ENCODE results near the gene RANGRF. TPM values are rescaled to one million over a fixed set of nuclear protein-coding genes. Genes with fewer than 3 reads are reported as not detected.

RANGRF gene
- total RNA-seq, 6 experiments from 2014 or later, result 4.7 to 9.5 (median 6.8) TPM

DNA sequence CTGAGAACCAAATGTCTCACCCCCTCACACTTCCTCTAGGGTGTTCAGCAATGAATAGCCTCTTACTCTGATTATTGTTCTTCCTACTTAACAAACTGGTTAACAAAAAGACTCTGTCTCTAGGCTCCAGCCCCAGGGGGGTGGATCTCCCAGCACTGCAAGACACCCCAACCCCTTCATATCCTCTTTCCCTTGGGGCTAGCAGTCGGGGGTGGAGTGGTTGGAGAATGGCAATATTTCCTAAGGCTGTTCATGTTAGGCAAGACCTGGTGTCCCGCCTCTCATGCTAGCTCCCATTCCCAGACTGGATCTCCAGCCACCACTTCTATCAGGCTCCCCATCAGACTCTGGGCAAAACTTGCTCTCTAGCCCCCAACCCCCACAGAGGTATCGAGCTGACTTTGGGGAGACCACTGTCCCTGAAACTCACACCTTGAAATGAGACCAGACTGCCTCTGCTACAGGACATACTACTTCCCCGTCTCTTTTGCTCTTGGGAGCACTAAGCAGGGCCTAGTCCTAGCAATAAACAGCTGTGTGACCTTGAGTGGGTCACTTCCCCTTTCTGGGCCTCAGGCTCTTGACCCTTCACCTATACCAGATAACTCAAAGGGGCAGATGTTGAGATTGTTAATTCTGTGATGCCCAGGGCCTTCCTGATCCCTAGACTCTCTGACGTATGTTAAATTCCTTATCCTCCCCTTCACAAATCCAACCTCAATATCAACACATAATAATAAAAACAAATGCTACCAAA is 4.3 kb downstream of the RANGRF start:
- no peak for DNase-seq
- H3K4me1 ChIP-seq, result peaks cover 0 to 21% (median 2%) of the 10 kb centered on the region in 4 donors
- WGBS (ENCODE audit: insufficient coverage, low coverage, low lambda C conversion rate, missing lambda C conversion rate), result 61% methylated on average over 3 of the region's 5 CpGs
- no peak overlapping the region for H3K27ac ChIP-seq
- ATAC-seq, result no peak
- H3K27me3 ChIP-seq, result no peaks in the 10 kb centered on the region
- no peaks in the 10 kb centered on the region for H3K36me3 ChIP-seq
- intact Hi-C loops (cut with DNase I), result no loop called here
- H3K4me3 ChIP-seq, result no peak overlapping the region
- H3K9me3 ChIP-seq, result peaks cover 0 to 2% (median 0%) of the 10 kb centered on the region in 4 donors
- TF ChIP-seq, protein P1, sequence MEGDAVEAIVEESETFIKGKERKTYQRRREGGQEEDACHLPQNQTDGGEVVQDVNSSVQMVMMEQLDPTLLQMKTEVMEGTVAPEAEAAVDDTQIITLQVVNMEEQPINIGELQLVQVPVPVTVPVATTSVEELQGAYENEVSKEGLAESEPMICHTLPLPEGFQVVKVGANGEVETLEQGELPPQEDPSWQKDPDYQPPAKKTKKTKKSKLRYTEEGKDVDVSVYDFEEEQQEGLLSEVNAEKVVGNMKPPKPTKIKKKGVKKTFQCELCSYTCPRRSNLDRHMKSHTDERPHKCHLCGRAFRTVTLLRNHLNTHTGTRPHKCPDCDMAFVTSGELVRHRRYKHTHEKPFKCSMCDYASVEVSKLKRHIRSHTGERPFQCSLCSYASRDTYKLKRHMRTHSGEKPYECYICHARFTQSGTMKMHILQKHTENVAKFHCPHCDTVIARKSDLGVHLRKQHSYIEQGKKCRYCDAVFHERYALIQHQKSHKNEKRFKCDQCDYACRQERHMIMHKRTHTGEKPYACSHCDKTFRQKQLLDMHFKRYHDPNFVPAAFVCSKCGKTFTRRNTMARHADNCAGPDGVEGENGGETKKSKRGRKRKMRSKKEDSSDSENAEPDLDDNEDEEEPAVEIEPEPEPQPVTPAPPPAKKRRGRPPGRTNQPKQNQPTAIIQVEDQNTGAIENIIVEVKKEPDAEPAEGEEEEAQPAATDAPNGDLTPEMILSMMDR (IDR thresholded peaks at IDR 0.05), result no peak
- no peak for TF ChIP-seq POLR2A (IDR thresholded peaks at IDR 0.05)

DNA sequence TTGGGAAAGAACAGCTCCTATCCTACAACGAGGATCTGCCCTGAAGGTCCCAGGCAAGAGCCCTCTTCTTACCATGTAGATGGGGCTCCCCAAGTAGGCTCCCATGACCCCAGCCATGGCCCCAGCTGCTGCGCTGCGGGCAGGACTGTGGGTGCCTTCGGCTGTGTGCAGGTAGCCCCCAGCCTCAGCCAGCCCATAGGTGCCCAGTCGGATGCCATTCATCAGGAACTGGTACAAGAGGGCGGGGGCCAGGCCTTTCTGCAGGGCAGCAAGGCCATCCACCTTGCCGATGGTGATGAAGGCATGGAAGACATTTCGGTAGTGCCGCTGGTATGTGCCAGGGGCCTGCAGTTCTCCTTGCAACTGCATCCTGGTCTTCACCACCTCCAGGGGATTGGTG is 5.9 kb downstream of the RANGRF start:
- peaks cover 0 to 11% (median 0%) of the 10 kb centered on the region in 4 donors for H3K4me1 ChIP-seq
- DNase-seq (no peak), ATAC-seq (no peak)
- H3K36me3 ChIP-seq, result no peaks in the 10 kb centered on the region
- H3K9me3 ChIP-seq, result peaks cover 0 to 2% (median 0%) of the 10 kb centered on the region in 4 donors
- H3K4me3 ChIP-seq, result no peak overlapping the region
- H3K27me3 ChIP-seq, result no peaks in the 10 kb centered on the region
- WGBS (ENCODE audit: insufficient coverage, low coverage, low lambda C conversion rate, missing lambda C conversion rate), result 94% methylated on average over 2 of the region's 9 CpGs
- intact Hi-C loops (cut with DNase I), result no loop called here
- no peak overlapping the region for H3K27ac ChIP-seq
- TF ChIP-seq, protein P1 (IDR thresholded peaks at IDR 0.05), result no peak

DNA sequence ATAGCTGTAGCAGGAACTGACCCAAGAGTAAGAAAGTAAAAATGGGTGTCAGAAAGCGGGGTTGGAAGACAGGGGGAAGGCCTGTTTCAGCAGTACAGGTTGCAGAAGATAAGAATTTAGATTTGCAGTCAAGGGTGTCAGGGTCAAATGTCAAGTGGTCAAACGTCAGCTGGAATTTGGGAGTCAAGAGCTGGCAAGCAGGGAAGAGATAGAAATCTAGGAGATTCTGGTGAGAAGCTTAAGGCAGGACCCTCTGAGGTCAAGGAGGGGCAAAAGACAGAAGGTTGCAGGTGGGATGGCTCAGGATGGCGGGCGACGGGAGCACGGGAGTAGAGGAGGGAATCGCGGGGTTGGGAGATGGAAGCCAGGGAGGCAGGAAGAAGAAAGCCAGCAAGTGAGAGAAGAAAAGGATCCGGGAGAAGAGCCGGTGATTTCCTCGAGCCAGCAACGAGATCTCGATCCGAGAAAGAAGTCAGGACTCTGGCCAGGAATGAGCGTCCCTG is 6.4 kb downstream of the RANGRF start:
- Histone ChIP-seq H3K27me3 (no peaks in the 10 kb centered on the region), H3K9me3 (peaks cover 0 to 2% (median 0%) of the 10 kb centered on the region in 4 donors), H3K27ac (peak overlapping the region in 2 of 3 donors; percentile 63 to 85), H3K4me1 (peaks cover 0 to 8% (median 0%) of the 10 kb centered on the region in 4 donors), H3K4me3 (peak overlapping the region; percentile 48 to 76 (median 70)), H3K36me3 (no peaks in the 10 kb centered on the region)
- whole genome bisulfite sequencing (ENCODE audit: insufficient coverage, low coverage, low lambda C conversion rate, missing lambda C conversion rate), result 5% methylated on average over 15 of the region's 15 CpGs
- peak in 2 of 4 donors; percentile 1 to 19 for ATAC-seq
- intact Hi-C loops (cut with DNase I), result no loop called here
- TF ChIP-seq, protein P1 (IDR thresholded peaks at IDR 0.05), result no peak
- TF ChIP-seq POLR2A (IDR thresholded peaks at IDR 0.05), result no peak
- no peak for DNase-seq

DNA sequence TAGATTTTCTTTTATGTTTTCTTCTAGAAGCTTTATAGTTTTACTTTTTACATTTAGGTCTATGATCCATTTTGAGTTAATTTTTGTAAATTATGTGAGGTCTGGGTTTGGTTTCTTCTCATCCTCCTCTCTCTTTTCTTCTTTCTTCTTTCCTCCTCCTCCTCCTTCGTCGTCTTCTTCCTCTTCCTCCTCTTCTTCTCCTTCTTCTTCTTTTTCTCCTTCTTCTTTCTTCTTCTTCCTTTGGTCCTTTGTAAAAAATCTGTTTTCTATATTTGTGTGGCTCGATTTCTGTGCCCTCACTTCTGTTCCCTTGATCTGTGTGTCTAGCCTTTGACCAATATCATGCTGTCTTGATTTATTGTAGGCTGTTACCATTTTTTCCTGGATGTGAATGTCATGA is 11.8 kb downstream of the RANGRF start:
- WGBS (ENCODE audit: insufficient coverage, low coverage, low lambda C conversion rate, missing lambda C conversion rate), result 42% methylated on average over 3 of the region's 3 CpGs
- TF ChIP-seq POLR2A (IDR thresholded peaks at IDR 0.05), result no peak
- TF ChIP-seq, protein P1 (IDR thresholded peaks at IDR 0.05), result no peak
- no peak overlapping the region for H3K4me3 ChIP-seq
- peaks cover 0 to 2% (median 0%) of the 10 kb centered on the region in 4 donors for H3K9me3 ChIP-seq
- H3K4me1 ChIP-seq, result no peaks in the 10 kb centered on the region
- ATAC-seq (no peak), DNase-seq (no peak)
- H3K27me3 ChIP-seq, result no peaks in the 10 kb centered on the region
- intact Hi-C loops (cut with DNase I), result loop anchor here in 1 of 2 donors (5.0 kb wide), 1 partner anchor 48 kb away; no protein-coding TSS in a partner anchor
- H3K27ac ChIP-seq, result no peak overlapping the region
- no peaks in the 10 kb centered on the region for H3K36me3 ChIP-seq

Measured in right lobe of liver (tissue), 6 donors.